HepG2 (cell line): ENCODE data around the gene CPSF4. TPM values are rescaled to one million over a fixed set of nuclear protein-coding genes. Genes with fewer than 3 reads are reported as not detected.

ENCODE experiments used
- CC2D1A ChIP-seq: sonication (generic); formaldehyde crosslinking; IDR thresholded peaks from 2 replicates; pipeline ENCODE4 v1.8.1; 2023; ENCODE audit warnings: mild to moderate bottlenecking, missing genetic modification reagents
- CHCHD3 ChIP-seq: sonication (generic); formaldehyde crosslinking; IDR thresholded peaks from 2 replicates; pipeline ENCODE4 v1.8.0; 2022; ENCODE audit warnings: mild to moderate bottlenecking, missing genetic modification reagents, moderate library complexity
- FOXA1 ChIP-seq, 2 experiments: fragments of 450-650 bp in 1 of 2; sonication (generic) in 1 of 2; formaldehyde crosslinking in 1 of 2; IDR thresholded peaks; 2 replicates each; pipeline versions ENCODE4 v1.4.0 to v1.6.1; 2016 to 2020; ENCODE audit warnings: missing genetic modification reagents in 1 of 2
- FOXK1 ChIP-seq: sonication (generic); formaldehyde crosslinking; IDR thresholded peaks from 2 replicates; pipeline ENCODE4 v1.4.0; 2020; ENCODE audit warnings: low read depth, missing genetic modification reagents, borderline replicate concordance
- NFE2 ChIP-seq: sonication (generic); formaldehyde crosslinking; IDR thresholded peaks from 2 replicates; pipeline ENCODE4 v1.4.0; 2020; ENCODE audit warnings: missing genetic modification reagents
- PRPF4 ChIP-seq: fragments of 200-400 bp; formaldehyde crosslinking; IDR thresholded peaks from 2 replicates; pipeline ENCODE4 v1.6.1; 2016; ENCODE audit warnings: low read length, low read depth; ENCODE audit not compliant: poor library complexity, severe bottlenecking
- SIN3B ChIP-seq: fragments of 150-350 bp; IDR thresholded peaks from 2 replicates; pipeline ENCODE4 v1.6.1; 2014; ENCODE audit warnings: low read length
- SNAI1 ChIP-seq: sonication (generic); formaldehyde crosslinking; IDR thresholded peaks from 2 replicates; pipeline ENCODE4 v1.5.0; 2020; ENCODE audit warnings: mild to moderate bottlenecking, missing genetic modification reagents, borderline replicate concordance
- SRSF4 ChIP-seq: fragments of 200-400 bp; formaldehyde crosslinking; IDR thresholded peaks from one replicate; pipeline ENCODE4 v1.6.1; 2018; ENCODE audit warnings: mild to moderate bottlenecking, low read depth, low read length, moderate library complexity; ENCODE audit not compliant: poor library complexity, severe bottlenecking
- TBL1XR1 ChIP-seq: fragments of 150-350 bp; IDR thresholded peaks from 2 replicates; pipeline ENCODE4 v1.6.1; 2014; ENCODE audit warnings: borderline replicate concordance, low read length; ENCODE audit not compliant: partially characterized antibody
- ZNF792 ChIP-seq: IDR thresholded peaks from 2 replicates; pipeline ENCODE4 v1.6.1; 2016
- polyA plus RNA-seq, 8 experiments: library from polyadenylated mRNA; depleted of rRNA in 3 of 8; stranded (reverse) in 7 of 8; unstranded in 1 of 8; fragments of >200 nt; fragmentation: Illumina TruSeq in 4 of 8; extraction: Trizol in 4 of 8; gene quantifications; 2 replicates each; pipeline versions ENCODE4 v1.2.1 to v1.2.3, GENCODE V29; 2011 to 2016; ENCODE audit warnings: low read depth in 4 of 8, missing spikeins in 1 of 8, mixed read lengths in 1 of 8; ENCODE audit not compliant: insufficient read depth in 1 of 8
- total RNA-seq, 5 experiments: library from RNA; depleted of rRNA; stranded (reverse); fragments of >200 nt; fragmentation: Illumina TruSeq; extraction: Trizol; gene quantifications; 2 replicates each; pipeline ENCODE4 v1.2.3, GENCODE V29; 2016; ENCODE audit warnings: low read depth in 1 of 5
- TF ChIP-seq, protein P1 (sequence below): sonication (generic); formaldehyde crosslinking; IDR thresholded peaks from 2 replicates; pipeline ENCODE4 v1.4.0; 2020; ENCODE audit warnings: missing genetic modification reagents, mild to moderate bottlenecking, borderline replicate concordance
- TF ChIP-seq, protein P2 (sequence below): sonication (generic); formaldehyde crosslinking; IDR thresholded peaks from 2 replicates; pipeline ENCODE4 v1.5.1; 2020; ENCODE audit warnings: mild to moderate bottlenecking, missing genetic modification reagents, moderate library complexity
- TF ChIP-seq, protein P3 (sequence below), 2 experiments: IDR thresholded peaks; 2 replicates each; pipeline ENCODE4 v1.6.1; 2011 to 2012; ENCODE audit warnings: low read length in 2 of 2, borderline replicate concordance in 1 of 2, low read depth in 1 of 2, mild to moderate bottlenecking in 1 of 2, moderate library complexity in 1 of 2

The CPSF4 gene
- total and polyA plus RNA-seq, 2 of the 13 experiments (the other 11 are each of a cell fraction or from before 2014, with no cell fraction given) = 34.1 to 49.6 TPM

- no peak for TF ChIP-seq FOXA1 (IDR thresholded peaks at IDR 0.05)
- TF ChIP-seq FOXA1 (CRISPR knock-in tag; IDR thresholded peaks at IDR 0.05) = no peak
- TF ChIP-seq NFE2 (CRISPR knock-in tag) = no peak
- TF ChIP-seq, protein P1, sequence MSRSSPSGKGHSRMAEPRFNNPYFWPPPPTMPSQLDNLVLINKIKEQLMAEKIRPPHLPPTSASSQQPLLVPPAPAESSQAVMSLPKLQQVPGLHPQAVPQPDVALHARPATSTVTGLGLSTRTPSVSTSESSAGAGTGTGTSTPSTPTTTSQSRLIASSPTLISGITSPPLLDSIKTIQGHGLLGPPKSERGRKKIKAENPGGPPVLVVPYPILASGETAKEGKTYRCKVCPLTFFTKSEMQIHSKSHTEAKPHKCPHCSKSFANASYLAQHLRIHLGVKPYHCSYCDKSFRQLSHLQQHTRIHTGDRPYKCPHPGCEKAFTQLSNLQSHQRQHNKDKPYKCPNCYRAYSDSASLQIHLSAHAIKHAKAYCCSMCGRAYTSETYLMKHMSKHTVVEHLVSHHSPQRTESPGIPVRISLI (CRISPR knock-in tag) = no peak
- no peak for TF ChIP-seq SRSF4
- TF ChIP-seq, protein P2, sequence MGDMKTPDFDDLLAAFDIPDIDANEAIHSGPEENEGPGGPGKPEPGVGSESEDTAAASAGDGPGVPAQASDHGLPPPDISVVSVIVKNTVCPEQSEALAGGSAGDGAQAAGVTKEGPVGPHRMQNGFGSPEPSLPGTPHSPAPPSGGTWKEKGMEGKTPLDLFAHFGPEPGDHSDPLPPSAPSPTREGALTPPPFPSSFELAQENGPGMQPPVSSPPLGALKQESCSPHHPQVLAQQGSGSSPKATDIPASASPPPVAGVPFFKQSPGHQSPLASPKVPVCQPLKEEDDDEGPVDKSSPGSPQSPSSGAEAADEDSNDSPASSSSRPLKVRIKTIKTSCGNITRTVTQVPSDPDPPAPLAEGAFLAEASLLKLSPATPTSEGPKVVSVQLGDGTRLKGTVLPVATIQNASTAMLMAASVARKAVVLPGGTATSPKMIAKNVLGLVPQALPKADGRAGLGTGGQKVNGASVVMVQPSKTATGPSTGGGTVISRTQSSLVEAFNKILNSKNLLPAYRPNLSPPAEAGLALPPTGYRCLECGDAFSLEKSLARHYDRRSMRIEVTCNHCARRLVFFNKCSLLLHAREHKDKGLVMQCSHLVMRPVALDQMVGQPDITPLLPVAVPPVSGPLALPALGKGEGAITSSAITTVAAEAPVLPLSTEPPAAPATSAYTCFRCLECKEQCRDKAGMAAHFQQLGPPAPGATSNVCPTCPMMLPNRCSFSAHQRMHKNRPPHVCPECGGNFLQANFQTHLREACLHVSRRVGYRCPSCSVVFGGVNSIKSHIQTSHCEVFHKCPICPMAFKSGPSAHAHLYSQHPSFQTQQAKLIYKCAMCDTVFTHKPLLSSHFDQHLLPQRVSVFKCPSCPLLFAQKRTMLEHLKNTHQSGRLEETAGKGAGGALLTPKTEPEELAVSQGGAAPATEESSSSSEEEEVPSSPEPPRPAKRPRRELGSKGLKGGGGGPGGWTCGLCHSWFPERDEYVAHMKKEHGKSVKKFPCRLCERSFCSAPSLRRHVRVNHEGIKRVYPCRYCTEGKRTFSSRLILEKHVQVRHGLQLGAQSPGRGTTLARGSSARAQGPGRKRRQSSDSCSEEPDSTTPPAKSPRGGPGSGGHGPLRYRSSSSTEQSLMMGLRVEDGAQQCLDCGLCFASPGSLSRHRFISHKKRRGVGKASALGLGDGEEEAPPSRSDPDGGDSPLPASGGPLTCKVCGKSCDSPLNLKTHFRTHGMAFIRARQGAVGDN = peak; percentile 92
- no peak for TF ChIP-seq PRPF4
- TF ChIP-seq CHCHD3 (CRISPR knock-in tag) = no peak
- TF ChIP-seq SIN3B = peak; percentile 41; the same call in 1 of the 2 replicates
- no peak; the same call in 1 of the 2 replicates for TF ChIP-seq CC2D1A
- peak; percentile 83; the same call in 1 of the 2 replicates for TF ChIP-seq SNAI1 (CRISPR knock-in tag)
- TF ChIP-seq TBL1XR1 = no peak
- TF ChIP-seq, protein P3, sequence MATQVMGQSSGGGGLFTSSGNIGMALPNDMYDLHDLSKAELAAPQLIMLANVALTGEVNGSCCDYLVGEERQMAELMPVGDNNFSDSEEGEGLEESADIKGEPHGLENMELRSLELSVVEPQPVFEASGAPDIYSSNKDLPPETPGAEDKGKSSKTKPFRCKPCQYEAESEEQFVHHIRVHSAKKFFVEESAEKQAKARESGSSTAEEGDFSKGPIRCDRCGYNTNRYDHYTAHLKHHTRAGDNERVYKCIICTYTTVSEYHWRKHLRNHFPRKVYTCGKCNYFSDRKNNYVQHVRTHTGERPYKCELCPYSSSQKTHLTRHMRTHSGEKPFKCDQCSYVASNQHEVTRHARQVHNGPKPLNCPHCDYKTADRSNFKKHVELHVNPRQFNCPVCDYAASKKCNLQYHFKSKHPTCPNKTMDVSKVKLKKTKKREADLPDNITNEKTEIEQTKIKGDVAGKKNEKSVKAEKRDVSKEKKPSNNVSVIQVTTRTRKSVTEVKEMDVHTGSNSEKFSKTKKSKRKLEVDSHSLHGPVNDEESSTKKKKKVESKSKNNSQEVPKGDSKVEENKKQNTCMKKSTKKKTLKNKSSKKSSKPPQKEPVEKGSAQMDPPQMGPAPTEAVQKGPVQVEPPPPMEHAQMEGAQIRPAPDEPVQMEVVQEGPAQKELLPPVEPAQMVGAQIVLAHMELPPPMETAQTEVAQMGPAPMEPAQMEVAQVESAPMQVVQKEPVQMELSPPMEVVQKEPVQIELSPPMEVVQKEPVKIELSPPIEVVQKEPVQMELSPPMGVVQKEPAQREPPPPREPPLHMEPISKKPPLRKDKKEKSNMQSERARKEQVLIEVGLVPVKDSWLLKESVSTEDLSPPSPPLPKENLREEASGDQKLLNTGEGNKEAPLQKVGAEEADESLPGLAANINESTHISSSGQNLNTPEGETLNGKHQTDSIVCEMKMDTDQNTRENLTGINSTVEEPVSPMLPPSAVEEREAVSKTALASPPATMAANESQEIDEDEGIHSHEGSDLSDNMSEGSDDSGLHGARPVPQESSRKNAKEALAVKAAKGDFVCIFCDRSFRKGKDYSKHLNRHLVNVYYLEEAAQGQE (IDR thresholded peaks at IDR 0.05; ENCODE audit: borderline replicate concordance in 1 of 2, low read depth in 1 of 2, low read length in 2 of 2) = no peak
- peak; percentile 66; the same call in 1 of the 2 replicates for TF ChIP-seq ZNF792
- TF ChIP-seq FOXK1 (CRISPR knock-in tag) = peak; percentile 74; the same call in 1 of the 2 replicates
Observed at GRCh38 chr7:99438573-99439480, at the start of gene CPSF4, which contains the start of gene PTCD1 (continued).
